Spleen (tissue), 7 donors: ENCODE results near the gene LPIN3.

Source experiments
- CTCF ChIP-seq, 11 experiments: fragments of 200-600 bp in 7 of 11; fragments of 450-650 bp in 4 of 11; sonication (generic) in 4 of 11; IDR thresholded peaks in 8 of 11; conservative IDR thresholded peaks in 3 of 11; 1 replicate in 7 of 11; 2 replicates in 4 of 11; pipeline versions ENCODE4 v1.4.0 to v1.8.0; 2016 to 2021; ENCODE audit warnings: antibody characterized with exemption in 11 of 11, inconsistent platforms in 4 of 11, mild to moderate bottlenecking in 1 of 11
- POLR2A ChIP-seq, 3 donors: fragments of 450-650 bp; IDR thresholded peaks; one replicate each; pipeline ENCODE4 v1.5.1; 2017; ENCODE audit warnings: antibody characterized with exemption in 3 of 3, mild to moderate bottlenecking in 1 of 3
- donor health status: DM: no; HTN: no; CAD: no; lungs with moderate emphysema.
- donor health status: DM: no; HTN: no; CAD: no.
- donor health status: DM: no; HTN: no; CAD: no.

DNA sequence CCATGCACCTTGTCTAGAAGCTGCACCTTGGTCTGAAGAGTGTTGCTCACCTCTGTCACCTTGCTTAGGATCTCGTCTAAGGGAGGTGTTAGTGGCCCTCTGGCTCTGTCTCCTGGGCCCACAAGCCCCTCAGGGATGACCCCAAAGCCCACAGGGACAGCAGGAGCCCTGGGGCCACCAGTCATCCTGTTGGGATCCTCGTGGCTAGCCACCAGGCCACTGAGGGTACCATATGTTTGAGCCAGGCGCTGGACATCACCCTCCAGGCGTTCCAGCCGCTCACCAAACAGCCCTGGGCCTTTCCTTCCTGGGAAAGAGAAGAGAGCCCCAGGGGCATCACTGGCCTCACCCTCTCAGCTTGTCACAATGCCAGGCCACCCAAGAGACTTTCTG lies 22.1 kb downstream of the LPIN3 start:
- TF ChIP-seq CTCF (IDR thresholded peaks at IDR 0.05 in 8 of 11, conservative IDR thresholded peaks at IDR 0.05 in 3 of 11) = no peak
- no peak for TF ChIP-seq POLR2A (IDR thresholded peaks at IDR 0.05)
